ENCODE results near the gene ORC6. TPM values are rescaled to one million over a fixed set of nuclear protein-coding genes. Genes with fewer than 3 reads are reported as not detected.
A peak's percentile ranks its signal among the peaks of the same experiment; 100 is the strongest.
"Not testable (repeated sequence)": the region's sequence is repeated elsewhere in the genome, so short reads cannot be mapped to it uniquely, and the experiment has no call there.

Gene ORC6, protein sequence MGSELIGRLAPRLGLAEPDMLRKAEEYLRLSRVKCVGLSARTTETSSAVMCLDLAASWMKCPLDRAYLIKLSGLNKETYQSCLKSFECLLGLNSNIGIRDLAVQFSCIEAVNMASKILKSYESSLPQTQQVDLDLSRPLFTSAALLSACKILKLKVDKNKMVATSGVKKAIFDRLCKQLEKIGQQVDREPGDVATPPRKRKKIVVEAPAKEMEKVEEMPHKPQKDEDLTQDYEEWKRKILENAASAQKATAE
- 10 to 100 TPM; 29.2 to 37.5 TPM for total RNA-seq

DNA sequence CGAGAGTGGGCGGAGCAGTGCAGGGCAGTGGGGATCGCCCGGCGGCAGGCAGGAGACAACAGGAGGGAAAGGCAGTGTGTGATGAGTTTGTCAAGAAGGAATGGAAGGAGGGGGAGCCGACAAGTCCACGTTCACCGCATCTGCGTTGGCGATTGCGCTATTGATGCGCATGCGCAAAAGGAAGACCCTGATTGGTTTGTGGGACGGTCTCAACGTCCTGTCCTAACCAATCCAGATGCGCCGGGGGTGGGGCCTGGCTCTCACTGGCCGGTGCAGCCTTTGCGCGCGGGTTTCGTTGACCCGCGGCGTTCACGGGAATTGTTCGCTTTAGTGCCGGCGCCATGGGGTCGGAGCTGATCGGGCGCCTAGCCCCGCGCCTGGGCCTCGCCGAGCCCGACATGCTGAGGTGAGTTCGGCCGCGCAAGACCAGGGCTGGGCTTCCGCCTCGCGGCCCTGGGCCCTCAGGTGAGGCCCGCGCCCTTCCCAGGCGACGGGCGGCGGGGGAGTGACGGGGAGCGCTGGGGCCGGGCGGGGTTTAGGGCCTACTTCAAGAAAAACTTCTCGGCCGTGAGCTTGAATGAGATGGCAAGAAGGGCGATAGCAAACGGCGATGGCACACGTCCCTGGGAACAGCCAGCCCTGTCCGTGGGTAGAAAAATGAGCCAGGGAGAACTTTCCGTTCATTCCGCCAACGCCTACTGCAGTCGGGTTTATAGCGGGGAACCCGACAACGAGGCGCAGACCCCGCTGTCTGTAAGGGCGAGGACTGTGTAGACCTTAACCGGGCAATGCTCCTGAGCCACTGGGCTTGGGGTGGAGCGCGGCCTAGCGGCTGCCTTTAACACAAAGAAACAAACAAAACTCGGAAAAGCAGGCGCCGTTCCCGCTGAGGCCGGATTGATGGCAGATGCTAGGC lies at the start of gene ORC6:
TSS of gene ORC6 (plus strand) at position 295 of the 916 bp plus-strand sequence. CDS start at position 342, 47 bp downstream.
- DNase-seq = peak; percentile 98
- H3K4me1 Mint-ChIP-seq = peaks cover 30% of the 10 kb centered on the region
- no peaks in the 10 kb centered on the region for H3K9me3 Mint-ChIP-seq
- peaks cover 24% of the 10 kb centered on the region for H3K36me3 Mint-ChIP-seq (ENCODE audit: low read depth)
- H3K4me3 Mint-ChIP-seq = no peak within 1 kb of the TSS
- H3K27ac Mint-ChIP-seq = no peak within 1 kb of the TSS
- CTCF ChIA-PET = interaction anchor here (3.1 kb wide), 1 partner anchor 15 kb away, joined by 8 read pairs; no protein-coding TSS in a partner anchor
- no peaks in the 10 kb centered on the region for H3K27me3 Mint-ChIP-seq
- POLR2A ChIA-PET = no interaction called here

DNA sequence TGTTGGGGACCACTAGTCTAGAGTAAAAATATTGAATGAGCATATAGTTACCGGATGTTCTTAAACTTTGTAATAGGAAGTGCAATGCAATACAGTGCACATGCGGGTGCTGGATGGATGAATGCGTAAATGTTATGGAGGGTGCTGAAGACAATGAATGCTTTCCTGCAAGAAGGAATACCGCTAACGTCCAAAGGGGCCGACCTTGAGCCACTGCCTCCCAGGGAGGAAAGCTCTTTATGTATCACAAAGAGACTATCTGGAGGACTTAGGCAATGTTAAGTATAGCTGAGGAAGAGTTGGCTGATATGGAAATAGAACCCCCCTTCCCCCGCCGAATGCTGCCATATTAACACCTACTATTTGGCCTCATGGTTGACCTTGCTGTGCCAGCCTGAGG lies 40.8 kb upstream of the ORC6 start:
- DNase-seq = no peak
- H3K4me3 Mint-ChIP-seq = no peak overlapping the region
- no peak overlapping the region for H3K27ac Mint-ChIP-seq
- no peaks in the 10 kb centered on the region for H3K4me1 Mint-ChIP-seq
- peaks cover 12% of the 10 kb centered on the region for H3K9me3 Mint-ChIP-seq
- H3K36me3 Mint-ChIP-seq (ENCODE audit: low read depth) = peaks cover under 1% of the 10 kb centered on the region
- no peaks in the 10 kb centered on the region for H3K27me3 Mint-ChIP-seq
- POLR2A ChIA-PET = no interaction called here
- CTCF ChIA-PET = no interaction called here

DNA sequence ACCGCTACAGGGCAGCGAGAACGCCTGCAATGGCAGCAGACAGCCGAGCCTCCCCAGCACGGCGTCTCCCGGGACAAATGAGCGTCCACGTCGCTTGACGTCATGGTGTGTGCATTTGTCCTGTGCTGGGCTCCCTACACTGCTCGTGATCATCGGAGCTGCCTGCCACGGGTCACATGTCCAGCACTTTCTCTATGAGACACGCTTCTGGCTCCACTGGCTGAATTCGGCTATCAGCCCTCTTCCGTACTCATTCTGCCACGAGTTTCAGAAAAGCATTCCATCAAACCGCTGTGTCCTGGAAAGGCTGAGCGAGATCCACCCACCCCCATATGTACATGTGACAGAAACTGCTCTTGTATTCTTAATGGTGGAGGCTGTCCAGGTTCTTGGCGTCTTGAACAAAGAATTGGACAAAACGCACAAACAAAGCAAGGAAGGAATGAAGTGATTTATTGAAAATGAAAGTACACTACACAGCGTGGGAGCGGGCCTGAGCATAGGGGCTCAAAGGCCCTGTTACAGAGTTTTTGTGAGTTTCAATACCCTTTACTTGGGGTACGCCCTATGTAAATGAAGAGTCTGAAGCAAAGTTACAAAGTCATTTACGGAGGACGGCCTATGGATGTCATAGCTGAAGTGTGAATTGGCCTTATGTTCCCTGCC lies 39.7 kb upstream of the ORC6 start:
- CTCF ChIA-PET = interaction anchor here (0.6 kb wide), 1 partner anchor 43 kb away, joined by 4 read pairs; no protein-coding TSS in a partner anchor
- DNase-seq = no peak
- H3K27ac Mint-ChIP-seq = no peak overlapping the region
- POLR2A ChIA-PET = no interaction called here
- H3K27me3 Mint-ChIP-seq = no peaks in the 10 kb centered on the region
- no peaks in the 10 kb centered on the region for H3K4me1 Mint-ChIP-seq
- H3K4me3 Mint-ChIP-seq = no peak overlapping the region
- peaks cover 7% of the 10 kb centered on the region for H3K9me3 Mint-ChIP-seq
- no peaks in the 10 kb centered on the region for H3K36me3 Mint-ChIP-seq (ENCODE audit: low read depth)

DNA sequence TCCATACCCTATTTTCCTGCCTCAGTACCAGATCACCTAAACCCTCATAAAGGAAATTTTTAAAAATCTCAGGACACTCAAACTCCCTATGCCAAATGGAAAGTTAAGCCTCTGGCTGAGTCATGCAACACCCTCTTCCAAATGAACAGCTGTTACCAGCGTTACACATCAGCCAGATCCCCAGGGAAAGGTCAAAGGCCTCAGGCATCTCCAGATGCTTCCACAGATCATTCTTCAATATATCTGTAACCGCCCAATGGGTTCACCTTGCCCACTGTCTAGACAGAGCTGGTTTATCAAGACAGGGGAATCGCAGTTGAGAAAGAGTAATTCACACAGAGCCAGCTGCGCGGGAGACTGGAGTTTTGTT lies 39.2 kb upstream of the ORC6 start:
- Mint-ChIP-seq H3K36me3 (ENCODE audit: low read depth) (no peaks in the 10 kb centered on the region), H3K27me3 (no peaks in the 10 kb centered on the region), H3K27ac (no peak overlapping the region), H3K4me1 (no peaks in the 10 kb centered on the region), H3K4me3 (no peak overlapping the region), H3K9me3 (peaks cover 3% of the 10 kb centered on the region)
- no peak for DNase-seq
- ChIA-PET POLR2A (no interaction called here), CTCF (no interaction called here)

DNA sequence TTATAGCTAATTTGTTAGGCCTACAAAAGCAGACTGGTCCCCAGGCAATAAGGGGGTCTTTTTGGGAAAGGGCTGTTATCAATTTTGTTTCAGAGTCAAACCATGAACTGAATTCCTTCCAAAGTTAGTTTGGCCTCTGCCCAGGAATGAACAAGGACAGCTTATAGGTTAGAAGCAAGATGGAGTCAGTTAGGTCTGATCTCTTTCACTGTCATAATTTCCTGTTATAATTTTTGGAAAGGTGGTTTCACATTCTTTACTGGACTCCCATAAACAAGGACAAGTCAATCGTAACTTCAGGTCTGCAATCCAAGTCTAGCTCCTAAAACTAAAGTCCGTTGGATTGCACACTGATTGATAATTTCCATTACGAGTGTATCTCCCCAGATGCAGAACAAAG lies 38.2 kb upstream of the ORC6 start:
- Mint-ChIP-seq H3K9me3 (peaks cover 3% of the 10 kb centered on the region), H3K4me1 (no peaks in the 10 kb centered on the region), H3K27ac (no peak overlapping the region), H3K27me3 (no peaks in the 10 kb centered on the region), H3K4me3 (no peak overlapping the region), H3K36me3 (ENCODE audit: low read depth) (peaks cover 5% of the 10 kb centered on the region)
- no peak for DNase-seq
- ChIA-PET POLR2A (no interaction called here), CTCF (no interaction called here)

DNA sequence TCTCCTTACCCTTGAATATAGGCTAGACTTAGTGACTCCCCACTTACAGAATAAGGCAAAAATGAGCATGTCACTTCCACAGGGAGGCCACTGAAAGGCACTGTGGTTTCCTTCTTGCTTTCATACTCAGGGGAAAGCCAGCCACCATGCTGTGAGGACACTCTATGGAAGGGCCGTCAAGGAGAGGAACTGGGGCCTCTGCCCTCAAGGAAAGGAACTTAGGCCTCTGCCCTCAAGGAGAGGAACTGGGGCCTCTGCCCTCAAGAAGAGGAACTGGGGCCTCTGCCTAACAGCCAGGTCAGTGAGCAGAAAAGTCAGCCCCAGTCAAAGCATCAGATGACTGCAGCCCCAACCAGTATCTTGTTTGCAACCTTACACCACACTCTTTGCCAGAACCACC lies 30.5 kb upstream of the ORC6 start:
- Mint-ChIP-seq H3K36me3 (ENCODE audit: low read depth) (peaks cover 47% of the 10 kb centered on the region), H3K27me3 (no peaks in the 10 kb centered on the region), H3K4me1 (peaks cover 11% of the 10 kb centered on the region), H3K4me3 (no peak overlapping the region), H3K27ac (no peak overlapping the region), H3K9me3 (no peaks in the 10 kb centered on the region)
- CTCF ChIA-PET = interaction anchor here (0.7 to 1.9 kb wide), 3 partner anchors 15 to 49 kb away, joined by 3 to 5 read pairs (median 4); no protein-coding TSS in a partner anchor
- DNase-seq = no peak
- POLR2A ChIA-PET = no interaction called here

DNA sequence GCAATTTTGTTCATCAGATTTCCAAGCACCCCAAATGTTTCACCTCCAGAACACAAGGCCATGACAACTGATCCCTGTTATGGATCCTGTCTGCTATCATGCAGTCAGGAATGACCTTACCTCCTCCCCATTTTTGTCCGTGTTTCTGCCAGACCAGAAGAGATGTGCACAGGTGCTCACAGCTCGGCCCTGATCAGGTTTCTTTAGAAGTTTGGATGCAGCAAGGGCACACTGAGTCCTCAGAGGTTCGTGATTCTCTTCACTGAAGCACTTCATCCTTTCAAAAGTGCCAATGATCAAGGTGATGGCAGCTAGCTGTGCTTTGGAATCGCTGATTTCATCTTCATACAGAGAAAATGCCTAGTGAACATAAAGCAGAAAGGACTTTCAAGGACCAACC lies 27.3 kb upstream of the ORC6 start:
- no peak overlapping the region for H3K27ac Mint-ChIP-seq
- peaks cover 11% of the 10 kb centered on the region for H3K4me1 Mint-ChIP-seq
- no peak overlapping the region for H3K4me3 Mint-ChIP-seq
- H3K9me3 Mint-ChIP-seq = no peaks in the 10 kb centered on the region
- ChIA-PET CTCF (no interaction called here), POLR2A (no interaction called here)
- DNase-seq = no peak
- H3K36me3 Mint-ChIP-seq (ENCODE audit: low read depth) = peaks cover 49% of the 10 kb centered on the region
- H3K27me3 Mint-ChIP-seq = no peaks in the 10 kb centered on the region

DNA sequence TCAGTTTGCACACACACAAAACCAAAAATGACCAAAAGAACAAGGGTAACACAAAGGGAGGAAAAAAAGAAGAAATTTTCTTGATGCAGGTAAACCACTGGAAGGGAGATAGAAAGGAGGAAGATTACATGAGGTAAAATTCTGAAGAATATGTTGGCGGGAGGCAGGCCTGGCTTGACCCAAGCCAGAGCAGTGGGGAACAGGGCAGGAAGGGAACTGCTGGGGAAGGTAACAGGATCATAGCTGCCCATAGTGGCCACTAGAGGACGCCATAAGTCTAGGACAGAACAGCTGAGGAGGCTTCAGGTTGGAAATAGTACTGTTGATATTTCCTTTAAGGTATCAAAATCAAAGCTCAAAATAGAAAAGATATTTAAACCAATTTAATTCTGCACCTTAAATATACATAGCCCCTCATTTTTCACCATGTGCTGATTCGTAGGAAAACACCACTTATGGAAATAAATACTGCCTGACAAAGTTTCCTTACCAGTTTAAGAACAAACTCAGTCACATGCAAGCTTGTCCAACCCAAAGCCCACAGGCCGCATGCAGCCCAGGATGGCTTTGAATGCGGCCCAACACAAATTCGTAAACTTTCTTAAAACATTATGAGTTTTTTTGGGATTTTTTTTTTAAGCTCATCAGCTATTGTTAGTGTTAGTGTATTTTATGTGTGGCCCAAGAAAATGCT lies 16.0 kb upstream of the ORC6 start:
- Mint-ChIP-seq H3K9me3 (no peaks in the 10 kb centered on the region), H3K27me3 (no peaks in the 10 kb centered on the region), H3K4me3 (no peak overlapping the region), H3K27ac (no peak overlapping the region), H3K4me1 (no peaks in the 10 kb centered on the region), H3K36me3 (ENCODE audit: low read depth) (peaks cover 41% of the 10 kb centered on the region)
- ChIA-PET CTCF (interaction anchor here (0.5 to 3.1 kb wide), 10 partner anchors 10 to 312 kb away, joined by 3 to 14 read pairs (median 4); no protein-coding TSS in a partner anchor), POLR2A (no interaction called here)
- peak; percentile 56 for DNase-seq

DNA sequence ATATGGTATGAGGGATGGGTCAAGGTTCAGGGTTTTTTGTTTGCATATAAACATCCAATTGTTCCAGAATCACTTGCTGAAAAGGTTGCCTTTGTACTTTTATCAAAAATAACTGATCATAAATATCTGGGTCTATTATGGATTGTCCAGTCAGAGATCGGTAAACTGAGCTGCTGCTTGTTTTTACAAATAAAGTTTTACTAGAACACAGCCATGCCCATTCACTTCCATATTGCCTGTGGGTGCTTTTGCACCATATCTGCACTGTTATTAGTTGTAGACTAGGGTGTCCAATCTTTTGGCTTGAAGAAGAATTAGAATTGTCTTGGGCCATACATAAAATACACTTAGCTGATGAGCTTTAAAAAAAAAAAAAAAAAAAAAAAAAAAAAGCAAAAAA lies 11.5 kb upstream of the ORC6 start:
- CTCF ChIA-PET = interaction anchor here (0.8 to 1.4 kb wide), 3 partner anchors 111 to 234 kb away, joined by 3 read pairs; no protein-coding TSS in a partner anchor
- DNase-seq, H3K9me3 Mint-ChIP-seq, H3K27ac Mint-ChIP-seq, H3K27me3 Mint-ChIP-seq, H3K4me1 Mint-ChIP-seq, POLR2A ChIA-PET, H3K4me3 Mint-ChIP-seq: not testable (repeated sequence)
- H3K36me3 Mint-ChIP-seq (ENCODE audit: low read depth) = peaks cover 41% of the 10 kb centered on the region

DNA sequence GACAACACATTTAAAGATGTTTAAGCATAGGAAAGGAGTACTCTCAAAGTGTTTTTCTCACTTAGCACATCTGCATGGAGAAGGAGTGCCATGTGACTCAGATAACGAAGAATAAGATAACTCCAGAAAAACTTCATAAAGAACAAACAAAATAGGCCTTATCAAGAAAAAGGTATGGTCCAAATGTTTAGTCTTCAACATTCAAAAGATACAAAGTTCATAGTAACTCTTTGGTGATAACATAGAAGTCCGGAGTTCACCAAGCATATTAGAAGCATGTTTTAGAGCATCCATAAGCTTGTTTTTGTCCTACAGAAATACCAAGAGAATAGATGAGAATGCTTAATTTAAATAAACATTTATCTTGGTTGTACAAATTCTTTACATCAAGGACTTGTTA lies 7.6 kb upstream of the ORC6 start:
- H3K4me3 Mint-ChIP-seq, H3K27ac Mint-ChIP-seq, DNase-seq, H3K9me3 Mint-ChIP-seq, H3K27me3 Mint-ChIP-seq, CTCF ChIA-PET, POLR2A ChIA-PET: not testable (repeated sequence)
- Mint-ChIP-seq H3K4me1 (peaks cover 20% of the 10 kb centered on the region), H3K36me3 (ENCODE audit: low read depth) (peaks cover 23% of the 10 kb centered on the region)

DNA sequence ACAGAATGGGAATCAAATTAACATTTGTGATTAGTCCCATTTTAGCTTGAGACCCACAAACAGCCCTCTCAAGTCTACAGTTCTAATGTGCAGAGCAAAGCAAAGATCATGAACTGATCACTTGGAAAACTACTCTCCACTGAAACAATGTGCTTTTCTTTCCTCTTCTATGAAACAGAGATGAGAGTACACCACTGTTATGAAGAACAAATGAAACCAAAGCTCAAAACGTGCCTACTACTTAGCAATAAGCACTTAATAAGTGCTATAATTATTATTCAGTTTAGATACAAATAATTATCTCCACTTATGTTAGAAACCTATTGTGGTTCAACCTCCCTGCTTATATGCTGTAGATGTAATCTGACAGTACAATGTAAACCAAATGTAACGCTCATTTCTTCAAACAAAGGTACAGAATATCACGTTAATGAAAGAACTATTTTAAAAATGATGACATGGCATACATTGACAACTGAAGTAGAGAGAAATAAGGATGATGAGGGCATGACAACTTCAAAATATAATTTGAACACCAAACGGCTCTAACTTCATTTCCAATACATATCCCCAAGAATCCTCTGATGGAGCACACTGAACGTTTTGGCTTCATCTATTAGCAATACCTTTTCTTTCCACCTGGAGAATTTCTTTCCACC lies 2.5 kb upstream of the ORC6 start:
- ChIA-PET CTCF (interaction anchor here (1.8 kb wide), 1 partner anchor 10 kb away, joined by 4 read pairs; no protein-coding TSS in a partner anchor), POLR2A (no interaction called here)
- Mint-ChIP-seq H3K9me3 (no peaks in the 10 kb centered on the region), H3K27ac (no peak overlapping the region), H3K4me1 (peaks cover 35% of the 10 kb centered on the region), H3K27me3 (no peaks in the 10 kb centered on the region), H3K36me3 (ENCODE audit: low read depth) (peaks cover 12% of the 10 kb centered on the region), H3K4me3 (no peak overlapping the region)
- DNase-seq = no peak

DNA sequence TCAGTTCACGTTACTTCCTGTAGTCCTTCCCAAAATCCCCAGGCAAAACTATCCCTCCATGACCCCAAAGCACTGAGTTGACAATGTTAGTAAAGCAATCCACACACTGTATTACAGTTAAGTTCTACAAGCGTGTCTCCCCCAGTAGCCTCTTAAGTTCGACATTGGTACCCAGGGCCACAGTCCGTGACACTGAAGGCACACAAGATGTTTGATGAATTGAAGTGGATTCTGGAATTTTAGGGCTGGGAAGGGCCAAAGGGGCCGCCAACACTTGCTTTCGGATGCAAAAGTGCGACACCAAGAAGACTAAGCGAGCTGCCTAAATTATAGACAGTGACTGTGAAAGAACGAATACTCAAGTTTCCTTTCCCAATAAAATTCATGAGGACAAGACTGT lies 2.0 kb upstream of the ORC6 start:
- no peak for DNase-seq
- CTCF ChIA-PET = no interaction called here
- no peaks in the 10 kb centered on the region for H3K9me3 Mint-ChIP-seq
- POLR2A ChIA-PET = no interaction called here
- no peaks in the 10 kb centered on the region for H3K27me3 Mint-ChIP-seq
- H3K4me3 Mint-ChIP-seq = no peak overlapping the region
- peaks cover 35% of the 10 kb centered on the region for H3K4me1 Mint-ChIP-seq
- no peak overlapping the region for H3K27ac Mint-ChIP-seq
- peaks cover 14% of the 10 kb centered on the region for H3K36me3 Mint-ChIP-seq (ENCODE audit: low read depth)

Measured in activated CD4-positive, alpha-beta T cell treated with anti-CD3 and anti-CD28 coated beads, Interleukin-2, amount 10 ng/mL, durations not matched to agents 7 days and 5 days (primary cell).